Posterior cingulate gyrus (tissue), 11 donors: ENCODE results near the gene NIPBL.
"Not testable (repeated sequence)": the region's sequence is repeated elsewhere in the genome, so short reads cannot be mapped to it uniquely, and the experiment has no call there.

Experiments
- DNase-seq, 10 donors: peaks; one replicate each; pipeline versions ENCODE4 v3.0.0 to v3.0.0-alpha.2; 2020 to 2021; ENCODE audit warnings: mixed read lengths in 3 of 10
- intact Hi-C: fragments of 100-400 bp; cut with DNase I; formaldehyde crosslinking; loops from one replicate; pipeline ENCODE4 v1.15.1; 2023

NIPBL gene

DNA sequence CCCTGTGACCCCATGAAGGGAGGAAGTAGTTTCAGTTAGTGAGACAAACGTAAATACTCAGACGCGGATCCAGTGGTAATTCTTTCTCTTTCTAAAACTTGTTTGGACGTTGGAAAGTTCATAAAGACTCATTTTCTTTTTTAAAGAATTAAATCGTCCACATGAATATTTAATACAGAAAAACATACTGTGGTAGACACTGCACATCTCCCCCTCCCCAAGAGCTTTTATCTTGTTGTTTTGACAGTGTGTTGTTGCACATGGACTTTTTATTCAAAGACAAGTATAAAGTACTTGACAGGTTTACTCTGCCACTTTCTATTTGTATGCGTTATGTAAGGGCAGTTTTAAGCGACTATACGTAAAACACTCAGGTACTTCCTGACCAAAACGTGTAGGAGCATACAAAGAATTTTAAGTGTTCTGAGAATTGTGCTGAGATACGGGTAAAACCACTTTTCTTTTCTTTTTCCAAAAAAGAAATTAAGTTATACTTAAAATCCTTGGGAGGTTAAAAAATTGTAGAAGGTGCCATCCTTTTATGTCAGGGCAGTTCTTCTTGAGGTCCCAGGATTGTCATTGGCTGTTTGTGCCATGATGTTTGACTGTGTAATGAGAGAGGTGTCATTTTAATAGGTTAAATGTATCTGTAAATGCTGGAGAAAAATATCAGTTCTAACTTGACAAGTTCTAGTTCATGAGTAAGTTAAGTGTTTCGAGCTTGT, 1.3 kb downstream of the NIPBL start:
- intact Hi-C loops = loop anchor here (5.0 kb wide), 3 partner anchors 129 to 726 kb away; partner anchors contain the start of genes LMBRD2, NADK2 and SKP2
- no peak for DNase-seq

DNA sequence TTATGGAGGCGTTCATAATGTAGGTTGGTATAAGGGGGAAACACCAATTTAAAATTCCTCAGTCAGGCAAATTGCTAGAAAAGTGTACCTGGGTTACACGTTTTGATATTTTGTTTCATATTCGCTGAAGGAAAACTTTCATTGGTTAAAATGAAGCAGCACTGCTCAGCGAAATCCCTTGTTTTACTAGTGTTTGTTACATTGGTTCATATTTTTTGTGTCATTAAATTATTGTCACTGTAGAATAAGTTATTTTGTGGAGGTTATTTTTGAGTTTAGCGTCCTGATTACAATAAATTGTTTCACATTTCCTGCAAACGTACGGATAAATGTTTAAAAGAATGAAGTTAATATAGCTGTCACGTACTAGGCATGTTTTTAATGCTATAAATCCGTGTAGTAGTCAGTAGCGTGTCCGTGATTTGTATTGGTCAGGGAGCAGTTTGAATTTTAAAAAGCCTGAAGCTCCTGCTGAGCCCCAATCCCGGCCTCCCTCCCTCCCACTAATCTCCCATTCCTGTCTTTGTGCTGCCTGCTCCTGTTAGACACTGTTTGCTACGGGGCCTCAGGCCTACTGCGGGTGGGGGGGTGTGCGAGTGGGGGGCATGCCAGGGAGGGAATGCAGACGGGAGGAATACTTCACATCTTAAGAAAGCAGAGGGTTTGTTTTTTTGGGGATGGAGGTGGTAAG, 2.0 kb downstream of the NIPBL start:
- intact Hi-C loops = loop anchor here (5.0 kb wide), 3 partner anchors 129 to 726 kb away; partner anchors contain the start of genes LMBRD2, NADK2 and SKP2

DNA sequence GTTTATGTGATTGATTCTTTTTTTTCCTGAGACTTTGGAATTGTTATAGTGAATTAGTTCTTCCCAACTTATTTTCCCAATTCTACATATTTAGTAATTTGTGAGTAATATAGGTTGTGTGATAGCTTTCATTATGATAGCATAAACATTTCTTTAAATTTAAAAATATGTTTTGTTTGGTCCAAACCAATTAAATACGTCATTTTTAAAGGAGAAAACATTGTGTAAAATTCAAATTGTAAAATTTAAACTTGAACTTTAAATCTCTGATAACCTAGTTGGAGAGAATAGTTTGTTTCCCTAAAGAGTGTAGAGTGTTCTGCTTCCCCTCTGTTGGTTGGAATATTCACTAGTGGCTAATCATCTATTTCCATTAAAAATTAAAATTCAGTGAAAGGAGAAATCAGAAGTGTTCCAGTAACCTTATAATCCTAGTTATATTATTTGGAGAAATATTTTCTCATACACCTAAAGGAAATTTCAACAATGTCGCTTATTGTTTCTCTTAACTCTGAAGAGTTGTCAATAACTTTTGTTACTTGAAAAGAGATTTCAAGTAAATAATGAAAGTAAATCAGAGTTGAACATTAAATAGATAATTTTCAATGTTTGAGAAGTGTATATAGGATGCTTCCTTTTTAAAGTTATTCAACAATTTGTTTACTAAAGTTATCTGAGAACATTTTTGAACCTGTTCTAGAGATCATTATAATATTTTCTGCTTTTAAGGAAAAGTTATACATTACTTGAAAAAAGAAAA, 2.9 kb downstream of the NIPBL start:
- intact Hi-C loops = loop anchor here (5.0 kb wide), 3 partner anchors 128 to 727 kb away; partner anchors contain the start of genes LMBRD2, NADK2 and SKP2
- no peak for DNase-seq

More for the DNA sequence above, 2.0 kb downstream of the NIPBL start:
- peak in 2 of 10 donors; percentile 16 to 74 for DNase-seq

DNA sequence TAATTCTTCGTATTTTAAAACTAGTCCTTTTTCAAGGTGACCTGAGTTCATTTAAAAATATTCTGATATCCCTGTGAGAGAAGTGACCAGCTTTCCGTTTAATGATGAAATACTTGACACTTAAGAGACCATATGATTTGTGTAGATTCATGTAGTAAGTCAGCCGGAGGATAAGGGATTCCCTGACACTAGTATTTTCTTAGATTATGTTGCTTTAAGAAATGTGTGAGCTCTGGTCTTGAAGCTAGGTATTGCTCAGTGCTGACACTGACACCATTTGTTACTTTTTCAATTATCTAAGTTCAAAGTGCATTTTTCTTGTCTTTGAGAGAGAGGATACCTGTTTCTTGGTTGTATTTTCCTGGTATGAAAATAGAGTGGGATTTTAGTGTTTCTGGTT, 4.2 kb downstream of the NIPBL start:
- intact Hi-C loops = no loop called here
- no peak for DNase-seq

DNA sequence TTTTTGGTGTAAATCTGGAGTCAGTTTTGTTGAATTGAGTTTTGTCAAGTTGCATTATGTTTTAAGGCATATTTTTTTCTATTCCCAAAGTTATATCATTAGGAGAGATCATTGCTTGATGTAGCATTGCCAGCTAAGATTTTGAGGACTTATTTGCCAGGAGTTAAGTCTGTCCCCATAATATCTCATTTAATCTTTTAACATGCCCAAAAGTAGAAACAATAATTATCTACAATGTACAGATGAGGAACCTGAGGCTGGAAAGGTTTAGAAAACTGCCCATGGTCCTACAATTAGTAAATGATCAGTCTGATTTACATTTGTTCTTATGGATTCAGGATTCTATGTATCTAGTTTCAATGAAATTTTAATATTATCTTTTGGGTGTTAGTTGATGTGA, 4.7 kb downstream of the NIPBL start:
- intact Hi-C loops = no loop called here

DNA sequence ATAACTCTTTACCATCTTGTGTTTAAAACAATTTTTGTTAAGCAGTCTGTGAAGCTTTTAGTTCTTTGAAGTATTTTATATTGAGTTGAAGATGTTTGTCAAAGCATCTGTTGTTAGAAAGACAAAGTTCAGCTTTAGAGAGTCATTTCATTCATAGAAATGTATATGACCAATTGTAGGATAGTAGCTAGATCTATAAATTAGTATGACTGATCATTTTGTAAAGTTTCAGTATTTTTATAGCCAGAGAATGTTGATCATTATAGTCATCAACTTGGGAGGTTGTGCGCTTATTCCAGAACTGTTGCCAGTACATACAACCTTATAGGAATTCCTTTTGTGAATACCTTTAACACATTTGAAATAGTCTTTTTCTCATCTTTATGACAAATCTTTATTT, 5.2 kb downstream of the NIPBL start:
- DNase-seq = no peak
- intact Hi-C loops = no loop called here

More for the DNA sequence above, 4.7 kb downstream of the NIPBL start:
- no peak for DNase-seq

DNA sequence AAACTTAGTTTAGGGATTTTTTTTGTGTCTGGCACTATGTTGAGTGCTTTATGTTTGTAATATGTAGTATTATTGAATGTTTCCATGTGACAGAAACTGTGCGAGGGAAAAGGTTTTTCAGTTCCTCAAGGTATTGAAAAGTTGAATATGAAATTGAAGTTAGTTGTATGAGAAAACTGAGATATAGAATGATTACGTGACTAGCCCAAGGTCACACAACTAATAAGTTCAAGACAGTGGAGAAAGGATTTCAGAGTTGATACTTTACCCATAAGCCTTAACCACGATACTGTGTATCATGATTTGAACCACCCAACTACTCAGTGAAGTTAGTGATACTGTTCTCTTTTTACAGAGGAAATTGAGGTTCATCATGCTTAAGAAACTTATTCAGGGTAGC, 5.7 kb downstream of the NIPBL start:
- intact Hi-C loops = no loop called here
- DNase-seq = no peak

DNA sequence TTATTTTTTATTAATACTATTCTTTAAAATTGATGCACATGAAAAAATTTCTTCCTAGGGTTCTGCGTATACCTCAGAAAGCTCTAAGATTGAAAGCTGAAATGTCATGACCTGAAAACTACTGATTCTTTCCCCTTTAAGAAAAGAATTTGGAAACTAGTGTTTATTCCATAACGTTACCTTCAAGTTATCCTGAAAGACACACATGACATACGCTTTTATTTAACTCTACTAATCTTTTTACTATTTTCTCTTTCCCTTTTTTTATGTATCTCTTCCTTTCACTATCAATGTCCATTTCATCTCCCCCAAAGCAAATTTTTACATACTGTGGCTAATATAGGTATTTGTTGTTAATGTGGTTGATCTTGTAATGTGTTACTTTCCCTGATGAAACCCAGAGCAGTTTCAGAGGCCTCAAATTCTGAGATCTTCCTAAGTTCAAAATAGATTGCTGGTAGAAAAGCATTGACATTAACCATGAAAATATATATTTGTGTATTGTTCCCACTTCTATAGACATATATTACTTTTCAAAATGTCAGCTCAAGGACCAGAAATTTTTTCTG, 7.4 kb downstream of the NIPBL start:
- intact Hi-C loops = no loop called here
- no peak for DNase-seq

DNA sequence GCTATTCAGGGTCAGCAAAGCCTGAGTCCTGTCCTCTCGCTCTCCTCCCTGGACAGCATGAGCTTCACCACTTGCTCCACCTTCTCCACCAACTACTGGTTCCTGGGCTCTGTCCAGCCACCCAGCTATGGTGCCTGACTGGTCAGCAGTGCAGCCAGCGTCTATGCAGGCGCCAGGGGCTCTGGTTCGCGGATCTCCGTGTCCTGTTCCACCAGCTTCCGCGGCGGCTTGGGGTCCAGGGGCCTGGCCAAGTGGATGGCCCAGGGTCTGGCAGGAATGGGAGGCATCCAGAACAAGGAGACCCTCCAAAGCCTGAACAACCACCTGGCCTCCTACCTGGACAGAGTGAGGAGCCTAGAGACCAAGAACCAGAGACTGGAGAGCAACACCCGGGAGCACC, 8.6 kb downstream of the NIPBL start:
- intact Hi-C loops = no loop called here
- DNase-seq = peak in 2 of 10 donors; percentile 57 to 83

DNA sequence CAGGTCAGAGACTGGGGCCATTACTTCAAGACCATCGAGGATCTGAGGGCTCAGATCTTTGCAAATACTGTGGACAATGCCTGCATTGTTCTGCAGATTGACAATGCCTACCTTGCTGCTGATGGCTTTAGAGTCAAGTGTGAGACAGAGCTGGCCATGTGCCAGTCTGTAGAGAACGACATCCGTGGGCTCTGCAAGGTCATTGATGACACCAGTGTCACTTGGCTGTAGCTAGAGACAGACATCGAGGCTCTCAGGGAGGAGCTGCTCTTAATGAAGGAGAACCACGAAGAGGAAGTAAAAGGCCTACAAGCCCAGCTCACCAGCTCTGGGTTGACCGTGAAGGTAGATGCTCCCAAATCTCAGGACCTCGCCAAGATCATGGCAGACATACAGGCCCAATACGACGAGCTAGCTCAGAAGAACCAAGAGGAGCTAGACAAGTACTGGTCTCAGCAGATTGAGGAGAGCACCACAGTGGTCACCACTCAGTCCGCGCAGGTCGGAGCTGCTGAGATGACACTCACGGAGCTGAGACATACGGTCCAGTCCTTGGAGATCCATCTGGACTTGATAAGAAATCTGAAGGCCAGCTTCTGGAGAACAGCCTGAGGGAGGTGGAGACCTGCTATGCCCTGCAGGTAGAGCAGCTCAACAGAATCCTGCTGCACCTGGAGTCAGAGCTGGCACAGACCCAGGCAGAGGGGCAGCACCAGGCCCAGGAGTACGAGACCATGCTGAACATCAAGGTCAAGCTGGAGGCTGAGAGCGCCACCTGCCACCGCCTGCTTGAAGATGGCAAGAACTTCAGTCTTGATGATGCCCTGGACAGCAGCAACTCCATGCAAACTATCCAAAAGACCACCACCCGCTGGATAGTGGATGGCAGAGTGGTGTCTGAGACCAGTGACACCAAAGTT, 9.3 kb downstream of the NIPBL start:
- intact Hi-C loops = no loop called here
- DNase-seq = peak in 1 of 10 donors; percentile 79

DNA sequence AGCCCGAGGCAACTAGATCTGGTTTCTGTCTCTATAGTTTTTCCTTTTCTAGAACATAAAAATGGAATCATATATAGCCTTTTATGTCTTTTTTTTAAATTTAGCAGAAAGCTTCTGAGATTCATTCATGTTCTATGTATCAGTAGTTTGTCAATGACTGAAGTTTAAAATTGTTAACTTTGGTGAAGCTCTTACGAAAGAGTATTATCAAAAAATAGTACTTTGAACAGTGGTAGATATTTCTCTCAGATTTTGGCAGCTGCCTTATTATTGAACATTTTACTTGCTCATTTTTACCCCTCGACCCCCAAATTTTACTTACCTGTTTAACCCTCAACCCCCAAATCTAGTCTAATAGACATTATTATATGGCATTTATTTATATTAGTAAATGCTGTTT, 10.2 kb downstream of the NIPBL start:
- DNase-seq = no peak
- intact Hi-C loops = no loop called here

DNA sequence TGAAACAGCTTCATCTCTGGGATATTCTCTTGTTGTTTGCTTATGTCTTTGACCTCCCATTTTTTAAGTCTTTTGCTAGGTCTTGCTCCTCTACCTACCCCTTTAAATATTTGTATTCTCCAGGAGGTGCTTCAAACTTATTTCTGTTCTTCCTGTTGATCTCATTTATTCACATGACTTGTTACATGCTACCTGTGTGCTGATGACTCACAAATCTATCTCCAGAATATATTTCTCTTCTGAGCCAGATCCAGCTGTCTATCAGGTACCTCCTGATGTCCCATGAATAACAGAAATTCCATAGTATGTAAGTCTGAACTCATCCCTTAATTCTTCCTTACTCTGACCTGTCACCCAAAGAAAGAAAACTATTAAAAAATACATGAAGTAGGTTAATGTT, 11.0 kb downstream of the NIPBL start:
- intact Hi-C loops = no loop called here
- DNase-seq = no peak

DNA sequence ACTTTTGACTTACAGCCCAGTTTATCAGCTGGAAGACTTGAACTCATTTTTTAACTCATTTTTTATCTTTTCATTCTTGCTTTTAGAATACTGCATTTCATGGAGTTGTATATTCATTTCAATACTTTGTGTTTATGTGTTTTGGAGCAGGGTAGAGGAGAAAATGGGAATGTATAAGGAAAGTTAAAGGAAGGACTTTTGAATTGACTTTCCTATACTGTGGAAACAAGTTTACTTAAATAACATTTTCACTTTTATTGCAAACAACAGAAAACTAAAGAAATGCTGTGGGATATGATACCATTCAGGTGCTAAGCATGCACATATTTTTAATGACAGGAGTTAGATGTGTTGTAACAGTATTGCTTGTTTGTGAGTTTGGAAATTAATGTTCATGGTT, 11.7 kb downstream of the NIPBL start:
- intact Hi-C loops = no loop called here
- DNase-seq = no peak

DNA sequence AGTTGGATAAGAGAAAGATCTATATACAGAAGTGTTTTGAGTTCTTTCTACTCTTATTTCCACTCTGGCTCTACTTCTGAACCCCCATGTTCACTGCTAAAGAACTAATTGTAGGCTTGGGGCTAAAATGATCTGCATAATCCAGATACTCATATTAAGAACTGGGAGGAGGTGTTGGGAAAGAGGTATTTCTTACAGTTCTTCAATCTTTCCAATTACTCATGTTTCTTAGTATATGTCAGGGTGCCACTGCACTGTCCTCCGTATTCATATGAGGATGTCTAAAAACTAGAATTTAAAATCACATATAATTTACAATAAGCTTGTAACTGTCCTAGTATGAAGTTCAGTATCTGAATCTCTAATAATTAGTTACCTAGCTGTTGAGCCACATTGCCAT, 12.7 kb downstream of the NIPBL start:
- intact Hi-C loops = no loop called here
- DNase-seq = no peak

DNA sequence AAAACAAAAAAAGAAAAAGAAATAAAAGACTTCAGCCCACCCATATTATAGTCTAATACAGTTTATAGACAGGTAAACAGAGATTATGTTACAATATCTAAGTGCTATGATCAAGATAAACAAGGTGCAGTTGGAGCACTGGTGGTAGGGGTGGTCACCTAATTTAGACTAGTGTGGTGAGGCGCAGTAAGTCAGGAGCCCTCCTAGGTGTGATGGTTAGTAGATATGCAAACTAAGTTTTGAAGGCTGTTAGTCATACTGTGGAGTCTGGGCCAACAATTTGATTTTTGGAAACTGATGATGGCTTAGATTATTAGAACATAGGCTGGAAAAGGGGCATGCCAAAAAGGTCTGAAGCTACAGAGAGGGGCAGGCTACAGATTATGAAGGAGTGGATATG, 14.7 kb downstream of the NIPBL start:
- intact Hi-C loops = no loop called here
- no peak for DNase-seq

DNA sequence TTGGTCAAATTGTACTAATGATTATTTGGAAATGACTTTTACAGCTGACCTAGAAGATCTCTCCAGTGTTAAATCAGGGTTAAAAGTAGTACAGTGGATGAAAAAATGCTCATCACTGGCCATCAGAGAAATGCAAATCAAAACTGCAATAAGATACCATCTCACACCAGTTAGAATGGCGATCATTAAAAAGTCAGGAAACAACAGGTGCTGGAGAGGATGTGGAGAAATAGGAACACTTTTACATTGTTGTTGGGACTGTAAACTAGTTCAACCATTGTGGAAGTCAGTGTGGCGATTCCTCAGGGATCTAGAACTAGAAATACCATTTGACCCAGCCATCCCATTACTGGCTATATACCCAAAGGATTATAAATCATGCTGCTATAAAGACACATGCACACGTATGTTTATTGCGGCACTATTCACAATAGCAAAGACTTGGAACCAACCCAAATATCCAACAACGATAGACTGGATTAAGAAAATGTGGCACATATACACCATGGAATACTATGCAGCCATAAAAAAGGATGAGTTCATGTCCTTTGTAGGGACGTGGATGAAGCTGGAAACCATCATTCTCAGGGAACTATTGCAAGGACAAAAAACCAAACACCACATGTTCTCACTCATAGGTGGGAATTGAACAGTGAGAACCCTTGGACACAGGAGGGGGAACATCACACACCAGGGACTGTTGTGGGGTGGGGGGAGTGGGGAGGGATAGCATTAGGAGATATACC, 15.7 kb downstream of the NIPBL start:
- intact Hi-C loops, DNase-seq: not testable (repeated sequence)

DNA sequence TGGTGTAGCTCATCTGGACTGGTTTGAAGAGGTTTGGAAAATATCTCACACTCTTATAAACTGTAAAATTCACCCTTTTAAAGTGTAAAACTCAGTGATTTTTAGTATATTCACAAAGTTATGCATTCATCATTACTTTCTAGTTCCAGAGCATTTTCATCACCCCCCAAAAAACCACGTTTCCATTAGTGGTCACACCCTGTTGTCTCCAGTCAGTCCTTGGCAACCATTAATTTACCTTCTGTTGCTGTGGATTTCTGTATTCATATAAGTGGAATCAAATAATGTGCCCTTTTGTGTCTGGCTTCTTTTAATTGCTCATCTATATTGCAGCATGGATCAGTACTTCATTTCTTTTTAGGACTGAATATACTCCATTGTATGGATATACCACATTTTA, 18.4 kb downstream of the NIPBL start:
- no peak for DNase-seq
- intact Hi-C loops = no loop called here

DNA sequence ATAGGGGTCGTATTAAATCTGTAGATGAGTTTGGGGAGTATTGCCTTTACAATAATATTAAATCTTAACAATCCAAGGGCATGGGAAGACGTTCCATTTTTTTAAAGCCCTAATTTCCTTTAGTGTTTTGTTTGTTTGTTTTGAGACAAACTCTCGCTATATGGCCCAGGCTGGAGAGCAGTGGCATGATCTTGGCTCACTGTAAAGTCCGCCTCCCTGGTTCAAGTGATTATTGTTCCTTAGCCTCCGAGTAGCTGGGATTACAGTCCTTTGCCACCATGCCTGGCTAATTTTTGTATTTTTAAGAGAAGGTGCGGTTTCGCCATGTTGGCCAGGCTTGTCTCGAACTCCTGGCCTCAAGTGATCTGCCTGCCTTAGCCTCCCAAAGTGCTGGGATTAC, 19.9 kb downstream of the NIPBL start:
- intact Hi-C loops = no loop called here

DNA sequence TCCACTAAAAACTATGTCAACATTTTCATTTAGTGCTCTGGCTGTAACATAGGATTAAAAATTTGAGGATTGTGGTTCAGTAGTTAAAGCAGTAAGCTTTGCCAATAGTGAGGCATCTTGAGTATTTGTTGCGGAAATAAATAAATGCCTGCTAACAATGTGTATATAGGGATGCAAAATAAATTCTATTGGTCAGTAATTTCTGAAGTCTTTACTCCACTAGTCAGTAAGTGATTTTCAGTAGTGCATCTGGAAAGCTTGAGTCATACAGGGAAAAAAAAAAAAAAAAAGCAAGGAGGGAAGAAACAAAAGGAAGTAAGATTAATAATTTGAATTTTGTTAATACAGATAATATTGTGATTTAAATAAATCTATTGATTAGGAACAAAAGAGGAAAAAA, 21.0 kb downstream of the NIPBL start:
- intact Hi-C loops = no loop called here
- no peak for DNase-seq

More for the DNA sequence above, 19.9 kb downstream of the NIPBL start:
- no peak for DNase-seq
